Neural cell (in vitro differentiated cells): ENCODE results near the gene OVOL1. TPM values are rescaled to one million over a fixed set of nuclear protein-coding genes. Genes with fewer than 3 reads are reported as not detected.

Experiments
- H2AFZ ChIP-seq: fragments of 200-600, 300-800 bp; sonication (generic), shearing (Covaris generic); 2 replicates; pipeline ENCODE4 v1.6.0; 2014; ENCODE audit warnings: low read depth, mild to moderate bottlenecking, antibody characterized with exemption, low read length, moderate library complexity
- H3F3A ChIP-seq: fragments of 200-600 bp; shearing (Covaris generic); 2 replicates; pipeline ENCODE4 v1.6.1; 2016; ENCODE audit warnings: mild to moderate bottlenecking, moderate library complexity, mixed read lengths, antibody characterized with exemption, low read length; ENCODE audit not compliant: insufficient read depth, poor library complexity, severe bottlenecking
- H3K27ac ChIP-seq: fragments of 200-600, 300-800 bp; sonication (generic), shearing (Covaris generic); 2 replicates; pipeline ENCODE4 v1.5.1; 2014; ENCODE audit warnings: mild to moderate bottlenecking, low read length, moderate library complexity
- H3K27me3 ChIP-seq: fragments of 300-800, 200-600 bp; sonication (generic), shearing (Covaris generic); 2 replicates; pipeline ENCODE4 v1.6.0; 2014; ENCODE audit warnings: mild to moderate bottlenecking, low read depth, low read length, moderate library complexity; ENCODE audit not compliant: insufficient read depth
- H3K36me3 ChIP-seq: fragments of 300-800, 200-600 bp; sonication (generic), shearing (Covaris generic); 2 replicates; pipeline ENCODE4 v1.5.1; 2014; ENCODE audit warnings: mild to moderate bottlenecking, antibody characterized with exemption, low read length, moderate library complexity; ENCODE audit not compliant: insufficient read depth
- H3K4me2 ChIP-seq: fragments of 300-800, 200-600 bp; sonication (generic), shearing (Covaris generic); 2 replicates; pipeline ENCODE4 v1.6.0; 2014; ENCODE audit warnings: mild to moderate bottlenecking, low read length
- H3K4me3 ChIP-seq: fragments of 300-800, 200-600 bp; sonication (generic), shearing (Covaris generic); 2 replicates; pipeline ENCODE4 v1.5.1; 2014; ENCODE audit warnings: mild to moderate bottlenecking, low read length, moderate library complexity
- H3K79me2 ChIP-seq: fragments of 200-600 bp; shearing (Covaris generic); replicated peaks from 2 replicates; pipeline ENCODE4 v1.6.0; 2014; ENCODE audit warnings: mild to moderate bottlenecking, low read length, moderate library complexity; ENCODE audit not compliant: insufficient read depth
- H3K9ac ChIP-seq: fragments of 300-800, 200-600 bp; sonication (generic), shearing (Covaris generic); 2 replicates; pipeline ENCODE4 v1.6.1; 2016; ENCODE audit warnings: mild to moderate bottlenecking, low read length, mixed read lengths
- H3K9me2 ChIP-seq: fragments of 200-600 bp; shearing (Covaris generic); 2 replicates; pipeline ENCODE4 v1.6.1; 2016; ENCODE audit warnings: mild to moderate bottlenecking, low read length, mixed read lengths; ENCODE audit not compliant: insufficient read depth
- H3K9me3 ChIP-seq: fragments of 200-600, 300-800 bp; sonication (generic), shearing (Covaris generic); 2 replicates; pipeline ENCODE4 v1.6.1; 2016; ENCODE audit warnings: mild to moderate bottlenecking, mixed run types, low read length, moderate library complexity, mixed read lengths
- H4K20me1 ChIP-seq: fragments of 200-600 bp; shearing (Covaris generic); 2 replicates; pipeline ENCODE4 v1.6.1; 2016; ENCODE audit warnings: mild to moderate bottlenecking, mixed run types; ENCODE audit not compliant: insufficient read depth
- EP300 ChIP-seq: fragments of 450-650 bp; conservative IDR thresholded peaks from 2 replicates; pipeline ENCODE4 v1.6.1; 2014; ENCODE audit warnings: antibody characterized with exemption, mild to moderate bottlenecking, moderate library complexity; ENCODE audit not compliant: poor library complexity, severe bottlenecking
- EZH2 ChIP-seq: fragments of 200-600, 300-800 bp; shearing (Covaris generic), sonication (generic); IDR thresholded peaks from 2 replicates; pipeline ENCODE4 v1.6.1; 2014; ENCODE audit warnings: antibody characterized with exemption, low read length, borderline replicate concordance, mild to moderate bottlenecking; ENCODE audit not compliant: insufficient read depth, poor library complexity, severe bottlenecking
- MXI1 ChIP-seq: fragments of 450-650 bp; conservative IDR thresholded peaks from 2 replicates; pipeline ENCODE4 v1.6.1; 2014; ENCODE audit warnings: antibody characterized with exemption, mild to moderate bottlenecking; ENCODE audit not compliant: poor library complexity, severe bottlenecking
- POLR2AphosphoS5 ChIP-seq: IDR thresholded peaks from 2 replicates; pipeline ENCODE4 v1.6.1; 2012
- RAD21 ChIP-seq: fragments of 450-650 bp; conservative IDR thresholded peaks from 2 replicates; pipeline ENCODE4 v1.6.1; 2014; ENCODE audit warnings: antibody characterized with exemption, mild to moderate bottlenecking, moderate library complexity
- REST ChIP-seq: IDR thresholded peaks from 2 replicates; pipeline ENCODE4 v1.6.1; 2012; ENCODE audit warnings: borderline replicate concordance
- SMC3 ChIP-seq: fragments of 450-650 bp; conservative IDR thresholded peaks from 2 replicates; pipeline ENCODE4 v1.6.1; 2014; ENCODE audit warnings: antibody characterized with exemption, mild to moderate bottlenecking, moderate library complexity; ENCODE audit not compliant: poor library complexity
- TAF1 ChIP-seq: IDR thresholded peaks from 2 replicates; pipeline ENCODE4 v1.6.1; 2012; ENCODE audit warnings: low read depth
- polyA plus RNA-seq: library from polyadenylated mRNA; depleted of rRNA; stranded (reverse); fragments of >200 nt; gene quantifications from 2 replicates; pipeline ENCODE4 v1.2.3, GENCODE V29; 2014
- TF ChIP-seq, protein P1 (sequence below): fragments of 450-650 bp; IDR thresholded peaks from 2 replicates; pipeline ENCODE4 v1.5.1; 2014; ENCODE audit warnings: antibody characterized with exemption, mild to moderate bottlenecking, moderate library complexity; ENCODE audit not compliant: poor library complexity, severe bottlenecking

The OVOL1 gene
- polyA plus RNA-seq, 1 donor from 2014 or later, result not detected

DNA sequence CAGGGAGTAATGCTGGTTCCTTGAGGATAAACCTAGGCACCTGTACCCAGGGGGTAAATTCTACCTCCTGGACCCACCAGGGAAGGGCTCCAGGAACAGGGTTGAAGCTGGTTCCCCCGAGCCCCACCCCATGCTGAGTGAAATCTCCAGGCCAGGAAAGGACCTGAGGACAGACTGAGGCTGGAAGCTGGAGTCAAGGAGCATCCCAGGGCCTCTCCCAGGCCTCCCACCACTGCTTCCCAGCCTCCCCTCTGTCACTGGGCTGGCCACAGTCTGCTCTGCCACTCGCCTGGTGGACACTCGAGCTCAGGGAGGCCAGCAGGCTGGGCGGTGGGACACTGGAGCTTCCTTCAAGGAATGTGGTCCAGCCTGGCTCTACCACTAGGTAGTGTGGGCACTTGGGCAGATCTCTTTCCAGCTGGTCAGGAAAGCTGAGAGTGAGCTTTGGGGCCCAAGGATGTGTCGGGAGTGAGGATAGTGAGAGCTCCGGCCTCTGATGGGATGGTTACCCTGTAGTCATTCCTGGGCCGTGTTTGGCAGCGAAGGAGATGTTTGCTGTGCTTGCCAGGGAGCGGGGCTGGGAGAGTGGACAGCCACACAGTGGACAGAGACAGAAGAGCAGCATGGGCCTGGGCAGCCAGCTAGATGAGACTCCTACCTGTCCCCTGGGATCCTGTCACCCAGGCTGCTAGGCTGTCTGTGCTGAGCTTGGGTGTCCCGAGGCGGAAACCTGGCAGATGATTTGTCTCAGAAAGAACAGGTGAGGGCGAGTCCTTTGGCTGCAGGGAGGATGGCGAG, 3.4 kb downstream of the OVOL1 start:
- Histone ChIP-seq H3K27ac (no peak overlapping the region), H4K20me1 (no peaks in the 10 kb centered on the region), H3K9me3 (no peaks in the 10 kb centered on the region), H3K9ac (no peak overlapping the region), H3K4me2 (no peak overlapping the region), H3K27me3 (peaks cover 48% of the 10 kb centered on the region), H3K9me2 (no peaks in the 10 kb centered on the region), H3K79me2 (no peaks in the 10 kb centered on the region), H3F3A (no peaks in the 10 kb centered on the region), H2AFZ (no peak overlapping the region), H3K36me3 (no peaks in the 10 kb centered on the region), H3K4me3 (no peak overlapping the region)
- no peak for TF ChIP-seq RAD21
- TF ChIP-seq EP300, result no peak
- no peak for TF ChIP-seq POLR2AphosphoS5
- TF ChIP-seq MXI1, result no peak
- TF ChIP-seq REST, result no peak
- TF ChIP-seq, protein P1, sequence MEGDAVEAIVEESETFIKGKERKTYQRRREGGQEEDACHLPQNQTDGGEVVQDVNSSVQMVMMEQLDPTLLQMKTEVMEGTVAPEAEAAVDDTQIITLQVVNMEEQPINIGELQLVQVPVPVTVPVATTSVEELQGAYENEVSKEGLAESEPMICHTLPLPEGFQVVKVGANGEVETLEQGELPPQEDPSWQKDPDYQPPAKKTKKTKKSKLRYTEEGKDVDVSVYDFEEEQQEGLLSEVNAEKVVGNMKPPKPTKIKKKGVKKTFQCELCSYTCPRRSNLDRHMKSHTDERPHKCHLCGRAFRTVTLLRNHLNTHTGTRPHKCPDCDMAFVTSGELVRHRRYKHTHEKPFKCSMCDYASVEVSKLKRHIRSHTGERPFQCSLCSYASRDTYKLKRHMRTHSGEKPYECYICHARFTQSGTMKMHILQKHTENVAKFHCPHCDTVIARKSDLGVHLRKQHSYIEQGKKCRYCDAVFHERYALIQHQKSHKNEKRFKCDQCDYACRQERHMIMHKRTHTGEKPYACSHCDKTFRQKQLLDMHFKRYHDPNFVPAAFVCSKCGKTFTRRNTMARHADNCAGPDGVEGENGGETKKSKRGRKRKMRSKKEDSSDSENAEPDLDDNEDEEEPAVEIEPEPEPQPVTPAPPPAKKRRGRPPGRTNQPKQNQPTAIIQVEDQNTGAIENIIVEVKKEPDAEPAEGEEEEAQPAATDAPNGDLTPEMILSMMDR, result no peak
- no peak for TF ChIP-seq EZH2
- no peak for TF ChIP-seq SMC3
- no peak for TF ChIP-seq TAF1

- H4K20me1 ChIP-seq, result no peaks in the 10 kb centered on the region
- H3K9me2 ChIP-seq, result no peaks in the 10 kb centered on the region
- H2AFZ ChIP-seq, result no peak overlapping the region
- TF ChIP-seq EZH2, result no peak
- no peak for TF ChIP-seq POLR2AphosphoS5
- no peak for TF ChIP-seq EP300
- TF ChIP-seq, protein P1, result no peak
- TF ChIP-seq SMC3, result no peak
- TF ChIP-seq REST, result no peak
- TF ChIP-seq RAD21, result no peak
- TF ChIP-seq TAF1, result no peak
- TF ChIP-seq MXI1, result no peak
- peaks cover 41% of the 10 kb centered on the region for H3K27me3 ChIP-seq
- no peaks in the 10 kb centered on the region for H3K9me3 ChIP-seq
- no peak overlapping the region for H3K27ac ChIP-seq
- no peaks in the 10 kb centered on the region for H3K79me2 ChIP-seq
- H3K9ac ChIP-seq, result no peak overlapping the region
- no peaks in the 10 kb centered on the region for H3K36me3 ChIP-seq
- no peaks in the 10 kb centered on the region for H3F3A ChIP-seq
- no peak overlapping the region for H3K4me2 ChIP-seq
- H3K4me3 ChIP-seq, result no peak overlapping the region
Observed at GRCh38 chr11:65790902-65791650, 4.2 kb downstream of the OVOL1 start.
